GM20000 (cell line): ENCODE measurements around the gene NOL4L.

Experiments used
- DNase-seq: peaks from one replicate; pipeline ENCODE4 v3.0.0; 2012; ENCODE audit warnings: low spot score
- TF ChIP-seq, protein P1 (sequence below): IDR thresholded peaks from 2 replicates; pipeline ENCODE4 v1.5.1; 2012; ENCODE audit warnings: mild to moderate bottlenecking, control low read depth; ENCODE audit errors: extremely low read depth, missing control alignments

NOL4L gene

DNA sequence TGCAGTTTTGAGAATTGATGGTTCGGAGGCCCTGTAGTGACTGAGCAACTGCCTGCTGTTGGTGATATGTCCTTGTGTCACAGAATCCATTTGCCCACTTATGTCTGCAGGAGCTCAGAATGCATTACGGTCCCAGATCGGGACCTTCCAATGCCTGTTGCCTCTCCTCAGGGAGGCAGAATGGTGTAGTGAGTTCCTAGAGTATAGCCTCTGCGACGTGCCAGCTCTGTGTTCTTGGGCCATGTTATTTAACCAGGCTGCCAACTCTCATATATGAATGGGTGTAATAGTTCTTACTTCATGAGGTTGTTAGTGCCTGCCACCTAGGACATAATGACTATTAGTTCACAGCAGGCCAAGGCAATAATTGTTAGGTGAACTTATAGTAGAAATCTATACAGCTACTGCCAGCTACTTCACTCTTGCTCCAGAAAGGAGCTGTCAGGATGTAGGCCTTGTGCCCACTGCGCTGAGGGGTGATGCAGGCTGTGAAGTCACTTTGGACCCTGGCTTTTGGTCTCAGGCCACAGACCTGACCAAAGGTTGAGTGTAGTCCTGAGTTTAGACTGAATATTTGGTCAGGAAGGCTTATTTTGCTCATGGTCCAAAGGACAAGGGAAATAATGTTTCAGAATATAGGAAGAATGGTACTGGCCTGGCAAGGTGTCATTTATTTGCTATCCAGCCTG, 144.9 kb downstream of the NOL4L start:
- TF ChIP-seq, protein P1, sequence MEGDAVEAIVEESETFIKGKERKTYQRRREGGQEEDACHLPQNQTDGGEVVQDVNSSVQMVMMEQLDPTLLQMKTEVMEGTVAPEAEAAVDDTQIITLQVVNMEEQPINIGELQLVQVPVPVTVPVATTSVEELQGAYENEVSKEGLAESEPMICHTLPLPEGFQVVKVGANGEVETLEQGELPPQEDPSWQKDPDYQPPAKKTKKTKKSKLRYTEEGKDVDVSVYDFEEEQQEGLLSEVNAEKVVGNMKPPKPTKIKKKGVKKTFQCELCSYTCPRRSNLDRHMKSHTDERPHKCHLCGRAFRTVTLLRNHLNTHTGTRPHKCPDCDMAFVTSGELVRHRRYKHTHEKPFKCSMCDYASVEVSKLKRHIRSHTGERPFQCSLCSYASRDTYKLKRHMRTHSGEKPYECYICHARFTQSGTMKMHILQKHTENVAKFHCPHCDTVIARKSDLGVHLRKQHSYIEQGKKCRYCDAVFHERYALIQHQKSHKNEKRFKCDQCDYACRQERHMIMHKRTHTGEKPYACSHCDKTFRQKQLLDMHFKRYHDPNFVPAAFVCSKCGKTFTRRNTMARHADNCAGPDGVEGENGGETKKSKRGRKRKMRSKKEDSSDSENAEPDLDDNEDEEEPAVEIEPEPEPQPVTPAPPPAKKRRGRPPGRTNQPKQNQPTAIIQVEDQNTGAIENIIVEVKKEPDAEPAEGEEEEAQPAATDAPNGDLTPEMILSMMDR = no peak
- DNase-seq = no peak

- TF ChIP-seq, protein P1 = no peak
- no peak for DNase-seq
These were observed 145.9 kb downstream of the NOL4L start for GRCh38 chr20:32439132-32439829.

DNA sequence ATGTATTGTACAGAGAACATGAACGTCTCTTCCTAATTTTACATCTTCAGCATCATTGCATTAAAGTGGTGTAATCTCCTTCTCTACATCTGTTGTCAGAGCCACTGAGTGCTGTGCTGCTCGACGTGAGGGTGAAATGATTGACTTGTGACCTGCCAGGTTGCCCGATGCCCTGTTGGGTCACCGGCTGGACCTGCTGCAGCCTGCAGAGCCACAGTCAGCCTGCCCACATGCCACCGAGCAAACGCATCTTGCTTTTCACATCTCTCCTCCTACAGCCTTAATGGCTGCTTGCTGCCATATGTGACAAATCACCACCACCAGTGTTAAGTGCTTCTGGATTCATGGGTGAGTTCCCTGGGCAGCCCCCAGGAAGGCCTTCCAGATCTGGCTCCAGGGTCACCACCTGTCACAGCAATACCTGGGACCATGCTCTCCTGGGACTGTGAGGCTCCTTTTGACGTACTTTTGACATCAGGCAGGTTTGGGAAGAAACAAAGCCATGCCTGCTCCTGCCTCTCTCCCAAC, 146.7 kb downstream of the NOL4L start:
- no peak for DNase-seq
- TF ChIP-seq, protein P1 = no peak

DNA sequence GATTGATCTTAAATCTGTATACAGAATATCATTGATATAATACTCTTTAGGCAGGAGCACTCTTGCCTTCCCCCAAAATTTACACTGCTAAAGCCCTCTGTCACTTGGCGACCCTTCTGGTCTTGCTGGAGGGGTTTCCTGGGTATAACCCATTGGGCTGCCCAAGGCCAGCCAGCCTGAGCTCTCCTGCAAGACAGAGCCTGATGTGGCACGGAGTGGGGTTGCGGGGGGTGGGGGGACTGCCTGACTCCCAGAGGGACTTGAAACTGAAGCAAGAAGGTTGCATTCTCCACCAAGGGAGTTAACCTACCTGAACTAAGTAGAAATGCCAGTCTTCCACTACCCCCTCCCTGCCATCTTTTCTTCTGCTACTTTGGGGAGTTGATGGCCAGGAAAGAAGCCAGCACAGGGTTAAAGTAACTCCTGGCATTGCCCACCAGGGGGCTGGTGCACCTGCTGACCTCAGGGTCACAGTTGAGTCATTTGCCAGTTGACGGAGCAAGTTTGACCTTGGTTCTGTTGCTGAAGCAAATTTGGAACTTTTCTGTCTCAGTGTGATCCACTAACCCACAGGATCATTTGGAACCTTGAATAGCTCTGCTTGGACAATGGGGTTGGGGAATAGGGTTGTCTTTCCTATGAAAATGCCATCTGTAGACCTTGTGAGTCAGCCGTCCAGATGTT, 147.6 kb downstream of the NOL4L start:
- DNase-seq = no peak
- TF ChIP-seq, protein P1 = no peak

DNA sequence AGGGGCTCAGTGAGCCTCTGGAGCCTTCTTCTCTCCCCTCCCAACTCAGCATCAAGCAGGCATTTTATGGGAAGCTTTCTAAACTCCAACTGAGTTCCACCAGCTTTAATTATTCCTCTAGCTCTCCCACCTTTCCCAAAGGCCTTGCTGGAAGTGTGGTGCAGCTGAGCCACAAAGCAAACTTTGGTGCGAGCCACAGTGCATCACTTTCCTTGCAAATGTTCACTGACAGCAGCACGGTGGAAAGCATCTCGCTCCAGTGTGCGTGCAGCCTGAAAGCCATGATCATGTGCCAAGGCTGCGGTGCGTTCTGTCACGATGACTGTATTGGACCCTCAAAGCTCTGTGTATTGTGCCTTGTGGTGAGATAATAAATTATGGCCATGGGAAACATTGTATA, 148.2 kb downstream of the NOL4L start:
- no peak for DNase-seq
- TF ChIP-seq, protein P1 = no peak

- no peak for DNase-seq
These were observed 148.8 kb downstream of the NOL4L start for GRCh38 chr20:32436142-32436861.

More at GRCh38 chr20:32436142-32436861, 148.8 kb downstream of the NOL4L start:
- TF ChIP-seq, protein P1 = no peak
